Measurements from ENCODE around the gene PKIG.
"Not testable (repeated sequence)": the region's sequence is repeated elsewhere in the genome, so short reads cannot be mapped to it uniquely, and the experiment has no call there.

The PKIG gene

GRCh38 chr20:44643596-44644229 is 61.3 kb downstream of the PKIG start:
- DNase-seq: no peak

- DNase-seq: no peak
Measured at GRCh38 chr20:44644230-44644617, 61.8 kb downstream of the PKIG start.

- no peak for DNase-seq
Measured at GRCh38 chr20:44644667-44645131, 62.3 kb downstream of the PKIG start.

- DNase-seq: peak; percentile 60
Measured at GRCh38 chr20:44646023-44646640, 63.8 kb downstream of the PKIG start.

- DNase-seq: no peak
Measured at GRCh38 chr20:44646641-44647274, 64.4 kb downstream of the PKIG start.

GRCh38 chr20:44648068-44648467 is 65.7 kb downstream of the PKIG start:
- no peak for DNase-seq

GRCh38 chr20:44648579-44648978 is 66.2 kb downstream of the PKIG start:
- no peak for DNase-seq

- DNase-seq: no peak
Measured at GRCh38 chr20:44649126-44649525, 66.7 kb downstream of the PKIG start.

GRCh38 chr20:44649976-44650375 is 67.6 kb downstream of the PKIG start:
- DNase-seq: no peak

- no peak for DNase-seq
Measured at GRCh38 chr20:44650771-44651433, 68.5 kb downstream of the PKIG start.

- no peak for DNase-seq
Measured at GRCh38 chr20:44651434-44651683, 69.0 kb downstream of the PKIG start.

- no peak for DNase-seq
Measured at GRCh38 chr20:44651684-44652423, 69.5 kb downstream of the PKIG start, which contains the start of gene ADA. Gene ADA, minus strand, starts transcription at chr20:44651699. Its CDS starts 92 bp downstream, at chr20:44651607.

GRCh38 chr20:44653546-44653945 is 71.2 kb downstream of the PKIG start:
- no peak for DNase-seq

GRCh38 chr20:44654210-44654609 is 71.8 kb downstream of the PKIG start:
- DNase-seq: not testable (repeated sequence)

GRCh38 chr20:44656448-44656847 is 74.1 kb downstream of the PKIG start:
- DNase-seq: no peak

- no peak for DNase-seq
Measured at GRCh38 chr20:44657875-44658274, 75.5 kb downstream of the PKIG start.

- no peak for DNase-seq
Measured at GRCh38 chr20:44658810-44659209, 76.4 kb downstream of the PKIG start.

GRCh38 chr20:44659931-44660330 is 77.6 kb downstream of the PKIG start:
- no peak for DNase-seq

- DNase-seq: no peak
Measured at GRCh38 chr20:44660581-44660980, 78.2 kb downstream of the PKIG start.

GRCh38 chr20:44662261-44662660 is 79.9 kb downstream of the PKIG start:
- no peak for DNase-seq

- DNase-seq: peak; percentile 18
Measured at GRCh38 chr20:44664131-44664530, 81.8 kb downstream of the PKIG start.

GRCh38 chr20:44666066-44666465 is 83.7 kb downstream of the PKIG start:
- no peak for DNase-seq
